Neural cell (in vitro differentiated cells): ENCODE measurements around the gene C1orf226. TPM values are rescaled to one million over a fixed set of nuclear protein-coding genes. Genes with fewer than 3 reads are reported as not detected.

Experiments used
- H2AFZ ChIP-seq: fragments of 200-600, 300-800 bp; sonication (generic), shearing (Covaris generic); 2 replicates; pipeline ENCODE4 v1.6.0; 2014; ENCODE audit warnings: low read depth, mild to moderate bottlenecking, antibody characterized with exemption, low read length, moderate library complexity
- H3F3A ChIP-seq: fragments of 200-600 bp; shearing (Covaris generic); 2 replicates; pipeline ENCODE4 v1.6.1; 2016; ENCODE audit warnings: mild to moderate bottlenecking, moderate library complexity, mixed read lengths, antibody characterized with exemption, low read length; ENCODE audit not compliant: insufficient read depth, poor library complexity, severe bottlenecking
- H3K27ac ChIP-seq: fragments of 200-600, 300-800 bp; sonication (generic), shearing (Covaris generic); 2 replicates; pipeline ENCODE4 v1.5.1; 2014; ENCODE audit warnings: mild to moderate bottlenecking, low read length, moderate library complexity
- H3K27me3 ChIP-seq: fragments of 300-800, 200-600 bp; sonication (generic), shearing (Covaris generic); 2 replicates; pipeline ENCODE4 v1.6.0; 2014; ENCODE audit warnings: mild to moderate bottlenecking, low read depth, low read length, moderate library complexity; ENCODE audit not compliant: insufficient read depth
- H3K36me3 ChIP-seq: fragments of 300-800, 200-600 bp; sonication (generic), shearing (Covaris generic); 2 replicates; pipeline ENCODE4 v1.5.1; 2014; ENCODE audit warnings: mild to moderate bottlenecking, antibody characterized with exemption, low read length, moderate library complexity; ENCODE audit not compliant: insufficient read depth
- H3K4me2 ChIP-seq: fragments of 300-800, 200-600 bp; sonication (generic), shearing (Covaris generic); 2 replicates; pipeline ENCODE4 v1.6.0; 2014; ENCODE audit warnings: mild to moderate bottlenecking, low read length
- H3K4me3 ChIP-seq: fragments of 300-800, 200-600 bp; sonication (generic), shearing (Covaris generic); 2 replicates; pipeline ENCODE4 v1.5.1; 2014; ENCODE audit warnings: mild to moderate bottlenecking, low read length, moderate library complexity
- H3K79me2 ChIP-seq: fragments of 200-600 bp; shearing (Covaris generic); replicated peaks from 2 replicates; pipeline ENCODE4 v1.6.0; 2014; ENCODE audit warnings: mild to moderate bottlenecking, low read length, moderate library complexity; ENCODE audit not compliant: insufficient read depth
- H3K9ac ChIP-seq: fragments of 300-800, 200-600 bp; sonication (generic), shearing (Covaris generic); 2 replicates; pipeline ENCODE4 v1.6.1; 2016; ENCODE audit warnings: mild to moderate bottlenecking, low read length, mixed read lengths
- H3K9me2 ChIP-seq: fragments of 200-600 bp; shearing (Covaris generic); 2 replicates; pipeline ENCODE4 v1.6.1; 2016; ENCODE audit warnings: mild to moderate bottlenecking, low read length, mixed read lengths; ENCODE audit not compliant: insufficient read depth
- H3K9me3 ChIP-seq: fragments of 200-600, 300-800 bp; sonication (generic), shearing (Covaris generic); 2 replicates; pipeline ENCODE4 v1.6.1; 2016; ENCODE audit warnings: mild to moderate bottlenecking, mixed run types, low read length, moderate library complexity, mixed read lengths
- H4K20me1 ChIP-seq: fragments of 200-600 bp; shearing (Covaris generic); 2 replicates; pipeline ENCODE4 v1.6.1; 2016; ENCODE audit warnings: mild to moderate bottlenecking, mixed run types; ENCODE audit not compliant: insufficient read depth
- EP300 ChIP-seq: fragments of 450-650 bp; conservative IDR thresholded peaks from 2 replicates; pipeline ENCODE4 v1.6.1; 2014; ENCODE audit warnings: antibody characterized with exemption, mild to moderate bottlenecking, moderate library complexity; ENCODE audit not compliant: poor library complexity, severe bottlenecking
- EZH2 ChIP-seq: fragments of 200-600, 300-800 bp; shearing (Covaris generic), sonication (generic); IDR thresholded peaks from 2 replicates; pipeline ENCODE4 v1.6.1; 2014; ENCODE audit warnings: antibody characterized with exemption, low read length, borderline replicate concordance, mild to moderate bottlenecking; ENCODE audit not compliant: insufficient read depth, poor library complexity, severe bottlenecking
- MXI1 ChIP-seq: fragments of 450-650 bp; conservative IDR thresholded peaks from 2 replicates; pipeline ENCODE4 v1.6.1; 2014; ENCODE audit warnings: antibody characterized with exemption, mild to moderate bottlenecking; ENCODE audit not compliant: poor library complexity, severe bottlenecking
- POLR2AphosphoS5 ChIP-seq: IDR thresholded peaks from 2 replicates; pipeline ENCODE4 v1.6.1; 2012
- RAD21 ChIP-seq: fragments of 450-650 bp; conservative IDR thresholded peaks from 2 replicates; pipeline ENCODE4 v1.6.1; 2014; ENCODE audit warnings: antibody characterized with exemption, mild to moderate bottlenecking, moderate library complexity
- REST ChIP-seq: IDR thresholded peaks from 2 replicates; pipeline ENCODE4 v1.6.1; 2012; ENCODE audit warnings: borderline replicate concordance
- SMC3 ChIP-seq: fragments of 450-650 bp; conservative IDR thresholded peaks from 2 replicates; pipeline ENCODE4 v1.6.1; 2014; ENCODE audit warnings: antibody characterized with exemption, mild to moderate bottlenecking, moderate library complexity; ENCODE audit not compliant: poor library complexity
- TAF1 ChIP-seq: IDR thresholded peaks from 2 replicates; pipeline ENCODE4 v1.6.1; 2012; ENCODE audit warnings: low read depth
- polyA plus RNA-seq: library from polyadenylated mRNA; depleted of rRNA; stranded (reverse); fragments of >200 nt; gene quantifications from 2 replicates; pipeline ENCODE4 v1.2.3, GENCODE V29; 2014
- TF ChIP-seq, protein P1 (sequence below): fragments of 450-650 bp; IDR thresholded peaks from 2 replicates; pipeline ENCODE4 v1.5.1; 2014; ENCODE audit warnings: antibody characterized with exemption, mild to moderate bottlenecking, moderate library complexity; ENCODE audit not compliant: poor library complexity, severe bottlenecking

C1orf226 gene
- polyA plus RNA-seq, 1 donor from 2014 or later, result 6.7 TPM

DNA sequence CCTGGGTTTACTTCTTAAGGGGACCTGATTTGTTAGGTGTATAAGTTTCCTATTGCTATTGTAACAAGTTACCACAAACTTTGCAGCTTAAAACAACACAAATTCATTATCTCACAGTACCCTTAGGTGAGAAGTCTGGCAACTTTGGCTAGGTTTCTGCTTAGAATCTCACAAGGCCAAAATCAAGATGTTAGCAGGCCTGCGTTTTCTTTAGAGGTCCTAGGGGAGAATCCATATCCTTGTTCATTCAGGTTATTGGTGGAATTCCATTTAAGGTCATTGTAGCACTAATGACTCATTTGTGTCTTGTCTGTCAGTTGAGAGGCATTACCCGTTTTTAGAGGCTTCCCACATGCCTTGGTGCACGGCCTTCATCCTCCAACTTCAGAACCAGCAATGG, 38.6 kb downstream of the C1orf226 start:
- no peak overlapping the region for H3K27ac ChIP-seq
- H3K4me2 ChIP-seq, result no peak overlapping the region
- H3K9me3 ChIP-seq, result no peaks in the 10 kb centered on the region
- no peaks in the 10 kb centered on the region for H3F3A ChIP-seq
- no peak overlapping the region for H2AFZ ChIP-seq
- H3K79me2 ChIP-seq, result no peaks in the 10 kb centered on the region
- H3K27me3 ChIP-seq, result no peaks in the 10 kb centered on the region
- no peaks in the 10 kb centered on the region for H3K36me3 ChIP-seq
- no peak for TF ChIP-seq TAF1
- no peak for TF ChIP-seq EZH2
- no peak for TF ChIP-seq EP300
- TF ChIP-seq REST, result no peak
- TF ChIP-seq, protein P1, sequence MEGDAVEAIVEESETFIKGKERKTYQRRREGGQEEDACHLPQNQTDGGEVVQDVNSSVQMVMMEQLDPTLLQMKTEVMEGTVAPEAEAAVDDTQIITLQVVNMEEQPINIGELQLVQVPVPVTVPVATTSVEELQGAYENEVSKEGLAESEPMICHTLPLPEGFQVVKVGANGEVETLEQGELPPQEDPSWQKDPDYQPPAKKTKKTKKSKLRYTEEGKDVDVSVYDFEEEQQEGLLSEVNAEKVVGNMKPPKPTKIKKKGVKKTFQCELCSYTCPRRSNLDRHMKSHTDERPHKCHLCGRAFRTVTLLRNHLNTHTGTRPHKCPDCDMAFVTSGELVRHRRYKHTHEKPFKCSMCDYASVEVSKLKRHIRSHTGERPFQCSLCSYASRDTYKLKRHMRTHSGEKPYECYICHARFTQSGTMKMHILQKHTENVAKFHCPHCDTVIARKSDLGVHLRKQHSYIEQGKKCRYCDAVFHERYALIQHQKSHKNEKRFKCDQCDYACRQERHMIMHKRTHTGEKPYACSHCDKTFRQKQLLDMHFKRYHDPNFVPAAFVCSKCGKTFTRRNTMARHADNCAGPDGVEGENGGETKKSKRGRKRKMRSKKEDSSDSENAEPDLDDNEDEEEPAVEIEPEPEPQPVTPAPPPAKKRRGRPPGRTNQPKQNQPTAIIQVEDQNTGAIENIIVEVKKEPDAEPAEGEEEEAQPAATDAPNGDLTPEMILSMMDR, result no peak
- no peak for TF ChIP-seq MXI1
- TF ChIP-seq POLR2AphosphoS5, result no peak
- no peak for TF ChIP-seq SMC3
- TF ChIP-seq RAD21, result no peak
- no peaks in the 10 kb centered on the region for H4K20me1 ChIP-seq
- H3K9ac ChIP-seq, result no peak overlapping the region
- no peak overlapping the region for H3K4me3 ChIP-seq
- H3K9me2 ChIP-seq, result no peaks in the 10 kb centered on the region

GRCh38 chr1:162421258-162422164, 40.0 kb downstream of the C1orf226 start:
- Histone ChIP-seq H3K36me3 (no peaks in the 10 kb centered on the region), H3K9me2 (no peaks in the 10 kb centered on the region), H3K4me2 (no peak overlapping the region), H4K20me1 (no peaks in the 10 kb centered on the region), H3K79me2 (no peaks in the 10 kb centered on the region), H3K27me3 (no peaks in the 10 kb centered on the region), H3K9ac (no peak overlapping the region), H2AFZ (no peak overlapping the region), H3K27ac (no peak overlapping the region), H3F3A (no peaks in the 10 kb centered on the region), H3K4me3 (no peak overlapping the region), H3K9me3 (no peaks in the 10 kb centered on the region)
- TF ChIP-seq MXI1, result no peak
- TF ChIP-seq REST, result no peak
- no peak for TF ChIP-seq EZH2
- TF ChIP-seq TAF1, result no peak
- no peak for TF ChIP-seq RAD21
- TF ChIP-seq, protein P1, result no peak
- TF ChIP-seq POLR2AphosphoS5, result no peak
- no peak for TF ChIP-seq SMC3
- TF ChIP-seq EP300, result no peak
